Activated CD8-positive, alpha-beta T cell treated with anti-CD3 and anti-CD28 coated beads for 36 hours (primary cell): ENCODE data around the gene AFAP1L1. TPM values are rescaled to one million over a fixed set of nuclear protein-coding genes. Genes with fewer than 3 reads are reported as not detected.

Experiments
- ATAC-seq: fragments of 200-7000 bp; cut with Tn5 transposase; one replicate; pipeline ENCODE4 v1.10.0; 2021; ENCODE audit warnings: mild to moderate bottlenecking, moderate library complexity
- CTCF ChIA-PET: fragments of 350-600 bp; sonication (Branson Sonifier 250); formaldehyde crosslinking; loops from one replicate; lab custom pipeline; 2021; ENCODE audit warnings: antibody characterized with exemption; lab: Charles Lee
- POLR2A ChIA-PET: fragments of 350-600 bp; sonication (Branson Sonifier 250); formaldehyde crosslinking; loops from one replicate; lab custom pipeline; 2021; ENCODE audit warnings: antibody characterized with exemption; lab: Charles Lee
- DNase-seq: peaks from one replicate; pipeline ENCODE4 v3.0.0-alpha.2; 2020
- H3K27ac Mint-ChIP-seq: one replicate; pipeline ENCODE4 v1.8.0; 2021; ENCODE audit warnings: mild to moderate bottlenecking, mixed read lengths
- H3K27me3 Mint-ChIP-seq: one replicate; pipeline ENCODE4 v1.8.0; 2021; ENCODE audit warnings: mixed read lengths
- H3K36me3 Mint-ChIP-seq: one replicate; pipeline ENCODE4 v1.8.0; 2021; ENCODE audit warnings: low read depth, mixed read lengths
- H3K4me1 Mint-ChIP-seq: one replicate; pipeline ENCODE4 v1.8.0; 2021; ENCODE audit warnings: low read depth, mixed read lengths
- H3K4me3 Mint-ChIP-seq: one replicate; pipeline ENCODE4 v1.8.0; 2021; ENCODE audit warnings: mild to moderate bottlenecking, moderate library complexity, mixed read lengths
- H3K9me3 Mint-ChIP-seq: one replicate; pipeline ENCODE4 v1.8.0; 2021; ENCODE audit warnings: mixed read lengths
- intact Hi-C: fragments of 100-400 bp; cut with micrococcal nuclease; formaldehyde crosslinking; loops from one replicate; pipeline ENCODE4 v1.10.0; 2022
- total RNA-seq, 2 experiments: library from RNA; stranded (reverse); gene quantifications; one replicate each; pipeline ENCODE4 v1.2.3, GENCODE V29; 2021
- TF ChIP-seq, protein P1 (sequence below): fragments of 200-600 bp; IDR thresholded peaks from one replicate; pipeline ENCODE4 v1.8.0; 2022; ENCODE audit warnings: antibody characterized with exemption, mild to moderate bottlenecking

AFAP1L1 gene
- total RNA-seq, 2 experiments from 2014 or later, result 1.3 to 1.6 TPM

GRCh38 chr5:149284501-149284900 lies 12.8 kb downstream of the AFAP1L1 start:
- CTCF ChIA-PET, result no interaction called here
- ATAC-seq (no peak), DNase-seq (no peak)
- Mint-ChIP-seq H3K36me3 (no peaks in the 10 kb centered on the region), H3K9me3 (no peaks in the 10 kb centered on the region), H3K27me3 (no peaks in the 10 kb centered on the region), H3K4me1 (no peaks in the 10 kb centered on the region), H3K4me3 (no peak overlapping the region), H3K27ac (no peak overlapping the region)
- TF ChIP-seq, protein P1, sequence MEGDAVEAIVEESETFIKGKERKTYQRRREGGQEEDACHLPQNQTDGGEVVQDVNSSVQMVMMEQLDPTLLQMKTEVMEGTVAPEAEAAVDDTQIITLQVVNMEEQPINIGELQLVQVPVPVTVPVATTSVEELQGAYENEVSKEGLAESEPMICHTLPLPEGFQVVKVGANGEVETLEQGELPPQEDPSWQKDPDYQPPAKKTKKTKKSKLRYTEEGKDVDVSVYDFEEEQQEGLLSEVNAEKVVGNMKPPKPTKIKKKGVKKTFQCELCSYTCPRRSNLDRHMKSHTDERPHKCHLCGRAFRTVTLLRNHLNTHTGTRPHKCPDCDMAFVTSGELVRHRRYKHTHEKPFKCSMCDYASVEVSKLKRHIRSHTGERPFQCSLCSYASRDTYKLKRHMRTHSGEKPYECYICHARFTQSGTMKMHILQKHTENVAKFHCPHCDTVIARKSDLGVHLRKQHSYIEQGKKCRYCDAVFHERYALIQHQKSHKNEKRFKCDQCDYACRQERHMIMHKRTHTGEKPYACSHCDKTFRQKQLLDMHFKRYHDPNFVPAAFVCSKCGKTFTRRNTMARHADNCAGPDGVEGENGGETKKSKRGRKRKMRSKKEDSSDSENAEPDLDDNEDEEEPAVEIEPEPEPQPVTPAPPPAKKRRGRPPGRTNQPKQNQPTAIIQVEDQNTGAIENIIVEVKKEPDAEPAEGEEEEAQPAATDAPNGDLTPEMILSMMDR, result no peak
- POLR2A ChIA-PET, result no interaction called here
- intact Hi-C loops, result no loop called here

DNA sequence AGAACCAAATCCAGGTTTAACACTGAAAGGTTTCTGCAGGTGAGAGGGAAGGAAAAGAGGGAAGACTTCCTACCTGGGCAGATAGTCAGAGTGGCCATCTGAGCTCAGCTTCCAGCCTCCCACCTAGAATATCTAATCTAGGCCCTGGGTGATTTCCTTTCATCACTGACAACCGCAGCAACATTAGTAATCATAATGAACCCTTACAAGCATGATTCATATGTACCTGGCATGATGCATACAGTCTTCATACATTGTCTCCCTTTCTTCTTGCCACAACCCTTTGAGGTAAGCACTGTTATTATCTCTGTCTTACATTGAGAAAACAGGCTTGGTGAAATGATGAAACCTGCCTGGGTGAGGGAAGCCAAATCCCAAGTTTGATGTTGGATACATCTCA lies 13.5 kb downstream of the AFAP1L1 start:
- intact Hi-C loops, result no loop called here
- CTCF ChIA-PET, result no interaction called here
- Mint-ChIP-seq H3K9me3 (no peaks in the 10 kb centered on the region), H3K4me1 (no peaks in the 10 kb centered on the region), H3K27ac (no peak overlapping the region), H3K36me3 (no peaks in the 10 kb centered on the region), H3K4me3 (no peak overlapping the region), H3K27me3 (no peaks in the 10 kb centered on the region)
- TF ChIP-seq, protein P1, result no peak
- POLR2A ChIA-PET, result no interaction called here
- peak; percentile 45 for ATAC-seq
- no peak for DNase-seq

- DNase-seq, result no peak
- H3K9me3 Mint-ChIP-seq, result no peaks in the 10 kb centered on the region
- ChIA-PET POLR2A (no interaction called here), CTCF (interaction anchor here (1.2 to 1.6 kb wide), 2 partner anchors 20 to 79 kb away, joined by 3 to 4 read pairs; no protein-coding TSS in a partner anchor)
- intact Hi-C loops, result no loop called here
- TF ChIP-seq, protein P1, result no peak
- ATAC-seq, result no peak
- no peak overlapping the region for H3K27ac Mint-ChIP-seq
- no peaks in the 10 kb centered on the region for H3K27me3 Mint-ChIP-seq
- no peak overlapping the region for H3K4me3 Mint-ChIP-seq
- H3K4me1 Mint-ChIP-seq, result no peaks in the 10 kb centered on the region
- H3K36me3 Mint-ChIP-seq, result no peaks in the 10 kb centered on the region
Measured at GRCh38 chr5:149288436-149288835, 16.8 kb downstream of the AFAP1L1 start.

DNA sequence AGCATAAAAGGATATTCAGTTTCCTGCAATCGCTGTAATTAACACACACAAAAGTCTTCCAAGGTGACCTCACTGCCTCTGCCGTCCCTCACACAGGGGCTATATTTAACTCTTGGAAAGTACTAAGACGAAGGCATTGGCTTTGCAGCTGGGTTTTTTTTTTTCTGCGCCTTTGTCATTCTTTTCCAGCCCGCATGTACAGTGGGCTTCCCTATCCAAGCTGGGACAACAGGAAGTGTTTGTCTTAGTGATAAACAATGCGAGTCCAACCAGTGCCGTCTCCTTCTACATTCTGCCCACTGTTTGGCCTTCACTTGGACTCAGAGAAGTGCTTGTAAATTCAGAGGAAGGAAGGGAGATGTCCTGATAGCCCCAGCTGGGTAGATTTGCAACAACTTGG lies 17.6 kb downstream of the AFAP1L1 start:
- Mint-ChIP-seq H3K4me1 (no peaks in the 10 kb centered on the region), H3K9me3 (no peaks in the 10 kb centered on the region), H3K4me3 (no peak overlapping the region), H3K36me3 (no peaks in the 10 kb centered on the region), H3K27me3 (no peaks in the 10 kb centered on the region), H3K27ac (no peak overlapping the region)
- DNase-seq (no peak), ATAC-seq (no peak)
- intact Hi-C loops, result no loop called here
- POLR2A ChIA-PET, result no interaction called here
- CTCF ChIA-PET, result interaction anchor here (1.2 to 1.6 kb wide), 2 partner anchors 21 to 78 kb away, joined by 3 to 4 read pairs; no protein-coding TSS in a partner anchor
- TF ChIP-seq, protein P1, result no peak

GRCh38 chr5:149294872-149295829 lies 23.5 kb downstream of the AFAP1L1 start:
- DNase-seq (no peak), ATAC-seq (peak; percentile 20)
- POLR2A ChIA-PET, result interaction anchor here (0.7 to 1.5 kb wide), 2 partner anchors 37 to 63 kb away, joined by 3 to 5 read pairs; no protein-coding TSS in a partner anchor
- Mint-ChIP-seq H3K27me3 (no peaks in the 10 kb centered on the region), H3K4me3 (no peak overlapping the region), H3K4me1 (peaks cover 19% of the 10 kb centered on the region), H3K9me3 (no peaks in the 10 kb centered on the region), H3K27ac (no peak overlapping the region), H3K36me3 (no peaks in the 10 kb centered on the region)
- TF ChIP-seq, protein P1, result no peak
- intact Hi-C loops, result no loop called here
- CTCF ChIA-PET, result interaction anchor here (0.6 to 1.1 kb wide), 3 partner anchors 22 to 58 kb away, joined by 3 to 4 read pairs (median 3); no protein-coding TSS in a partner anchor
